K562 (cell line): ENCODE results near the gene EPN2. TPM values are rescaled to one million over a fixed set of nuclear protein-coding genes. Genes with fewer than 3 reads are reported as not detected.

Experiments
- ATAC-seq: fragments of 200-7000 bp; cut with Tn5 transposase; 3 replicates; pipeline ENCODE4 v1.9.1; 2020; ENCODE audit warnings: moderate library complexity
- BruUV-seq: library from RNA; stranded (reverse); fragments of 400-500 nt; replicated peaks from 2 replicates; lab custom pipeline; 2021; lab: Mats Ljungman, UMichigan
- CTCF ChIA-PET: fragments of 300-600 bp; formaldehyde crosslinking; extraction: SDS; loops from one replicate; lab custom pipeline; 2021; ENCODE audit warnings: low intra/inter-chr PET ratio; lab: Yijun Ruan, JAX
- POLR2A ChIA-PET: fragments of 300-600, 350-650 bp; sonication (Branson Sonifier 250); formaldehyde crosslinking; extraction: SDS; loops from one replicate; lab custom pipeline; 2021; ENCODE audit warnings: antibody characterized with exemption, inconsistent platforms; lab: Yijun Ruan, JAX
- DNase-seq, 4 experiments: peaks; one replicate each; pipeline versions ENCODE4 v3.0.0 to v3.0.0-alpha.2; 2011 to 2018; ENCODE audit warnings: low spot score in 3 of 4, mixed read lengths in 3 of 4; ENCODE audit errors: extremely low read depth in 1 of 4
- FAIRE-seq: peaks from 2 replicates; lab custom pipeline; 2011; peaks lifted over from hg19 to GRCh38; lab: Jason Lieb, UNC
- H2AFZ ChIP-seq: 2 replicates; pipeline ENCODE4 v1.6.0; 2011; ENCODE audit warnings: low read depth, low read length, control low read depth, inconsistent platforms
- H3K27ac ChIP-seq: fragments of 200-600 bp; 3 replicates; pipeline ENCODE4 v1.8.0; 2011; ENCODE audit warnings: low read depth, mild to moderate bottlenecking, control low read depth, inconsistent platforms, low read length, moderate library complexity, mixed read lengths; ENCODE audit errors: extremely low read depth
- H3K27me3 ChIP-seq, 2 experiments: fragments of 300-600 bp in 1 of 2; 2 replicates in 1 of 2; 3 replicates in 1 of 2; pipeline versions ENCODE4 v1.6.0 to v1.8.0; 2011; ENCODE audit warnings: inconsistent platforms in 2 of 2, low read length in 2 of 2, mild to moderate bottlenecking in 1 of 2, mixed read lengths in 1 of 2, moderate library complexity in 1 of 2; ENCODE audit not compliant: control insufficient read depth in 2 of 2, insufficient read depth in 2 of 2
- H3K36me3 ChIP-seq: fragments of 300-600 bp; 3 replicates; pipeline ENCODE4 v1.8.0; 2011; ENCODE audit warnings: mild to moderate bottlenecking, low read length, inconsistent platforms; ENCODE audit not compliant: control insufficient read depth, insufficient read depth
- H3K4me1 ChIP-seq, 2 experiments: fragments of 200-600 bp in 1 of 2; replicated peaks in 1 of 2; 2 replicates in 1 of 2; 3 replicates in 1 of 2; pipeline versions ENCODE4 v1.5.1 to v1.8.0; 2011; ENCODE audit warnings: inconsistent platforms in 2 of 2, low read length in 2 of 2, mild to moderate bottlenecking in 1 of 2, mixed read lengths in 1 of 2, moderate library complexity in 1 of 2; ENCODE audit not compliant: control insufficient read depth in 2 of 2, insufficient read depth in 2 of 2
- H3K4me2 ChIP-seq: 2 replicates; pipeline ENCODE4 v1.6.1; 2011; ENCODE audit warnings: low read length, control low read depth, inconsistent platforms, mixed read lengths; ENCODE audit not compliant: insufficient read depth
- H3K4me3 ChIP-seq: fragments of 200-600 bp; sonication (generic), shearing (Covaris generic); 2 replicates; pipeline ENCODE4 v1.5.1; 2016; ENCODE audit warnings: control low read depth, inconsistent platforms
- H3K79me2 ChIP-seq: fragments of 200-600 bp; 3 replicates; pipeline ENCODE4 v1.8.0; 2011; ENCODE audit warnings: low read length, inconsistent platforms; ENCODE audit not compliant: control insufficient read depth, insufficient read depth
- H3K9ac ChIP-seq, 2 experiments: 2 replicates each; pipeline versions ENCODE4 v1.6.0 to v1.6.1; 2011; ENCODE audit warnings: low read depth in 2 of 2, low read length in 2 of 2, control low read depth in 1 of 2, inconsistent platforms in 1 of 2, mild to moderate bottlenecking in 1 of 2, mixed read lengths in 1 of 2; ENCODE audit not compliant: insufficient read depth in 1 of 2
- H3K9me1 ChIP-seq: one replicate; pipeline ENCODE4 v1.6.0; 2011; ENCODE audit warnings: inconsistent platforms, mild to moderate bottlenecking, low read length, moderate library complexity; ENCODE audit not compliant: control insufficient read depth, insufficient read depth
- H3K9me3 ChIP-seq: replicated peaks from 2 replicates; pipeline ENCODE4 v1.5.1; 2011; ENCODE audit warnings: low read depth, low read length, inconsistent platforms; ENCODE audit not compliant: control insufficient read depth, insufficient read depth
- H4K20me1 ChIP-seq: replicated peaks from 2 replicates; pipeline ENCODE4 v1.6.1; 2011; ENCODE audit warnings: low read length, inconsistent platforms, mixed read lengths; ENCODE audit not compliant: control insufficient read depth, insufficient read depth
- CHD1 ChIP-seq: fragments of 200-600 bp; sonication (generic); IDR thresholded peaks from one replicate; pipeline ENCODE4 v1.6.1; 2012; ENCODE audit warnings: mild to moderate bottlenecking, moderate library complexity, low read length, inconsistent platforms
- POLR2G ChIP-seq: fragments of 200-400 bp; formaldehyde crosslinking; IDR thresholded peaks from 2 replicates; pipeline ENCODE4 v1.6.1; 2017; ENCODE audit warnings: low read depth, mild to moderate bottlenecking, antibody characterized with exemption, low read length, moderate library complexity
- ZNF253 ChIP-seq: fragments of 250-450 bp; sonication (Bioruptor Pico); conservative IDR thresholded peaks from 2 replicates; pipeline ENCODE4 v1.6.1; 2021; ENCODE audit warnings: mild to moderate bottlenecking
- WGBS: fragments of 100-300 bp; shearing (Covaris generic); methylation state at CpG from one replicate; pipeline ENCODE4 v1.1.6; 2016; ENCODE audit warnings: low coverage, mixed read lengths; ENCODE audit not compliant: insufficient coverage; ENCODE audit errors: missing lambda C conversion rate; 5-methylcytosine and 5-hydroxymethylcytosine counted together
- in situ Hi-C: fragments of 300-500 bp; cut with MboI; formaldehyde crosslinking; loops from 4 replicates; pipeline ENCODE4 v1.15.0; 2018; ENCODE audit warnings: inconsistent platforms, mixed read lengths
- intact Hi-C: fragments of 100-400 bp; cut with micrococcal nuclease; formaldehyde crosslinking; loops from 2 replicates; pipeline ENCODE4 v1.14.2; 2022
- polyA plus RNA-seq, 8 experiments: library from polyadenylated mRNA; depleted of rRNA in 4 of 8; stranded (reverse) in 5 of 8; unstranded in 3 of 8; fragments of >200 nt; fragmentation: Nextera tagmentation in 2 of 8; fragmentation: Illumina TruSeq in 1 of 8; extraction: Ambion mirVana in 2 of 8; extraction: Trizol in 1 of 8; gene quantifications; 2 replicates each; pipeline versions ENCODE4 v1.2.1 to v1.2.3, GENCODE V29; 2011 to 2014; ENCODE audit warnings: inconsistent platforms in 1 of 8, missing spikeins in 1 of 8
- total RNA-seq, 7 experiments: library from RNA; depleted of rRNA in 6 of 7; stranded (reverse); fragments of >200 nt in 6 of 7; fragmentation: Illumina TruSeq in 2 of 7; extraction: Trizol in 2 of 7; gene quantifications; 2 replicates each; pipeline versions ENCODE4 v1.2.1 to v1.2.3, GENCODE V29; 2011 to 2021; ENCODE audit warnings: low replicate concordance in 1 of 7

Gene EPN2
- total and polyA plus RNA-seq, 9 of the 15 experiments (the other 6 are each of a cell fraction or from before 2014, with no cell fraction given): 1.0 to 12.9 (median 8.9) TPM

DNA sequence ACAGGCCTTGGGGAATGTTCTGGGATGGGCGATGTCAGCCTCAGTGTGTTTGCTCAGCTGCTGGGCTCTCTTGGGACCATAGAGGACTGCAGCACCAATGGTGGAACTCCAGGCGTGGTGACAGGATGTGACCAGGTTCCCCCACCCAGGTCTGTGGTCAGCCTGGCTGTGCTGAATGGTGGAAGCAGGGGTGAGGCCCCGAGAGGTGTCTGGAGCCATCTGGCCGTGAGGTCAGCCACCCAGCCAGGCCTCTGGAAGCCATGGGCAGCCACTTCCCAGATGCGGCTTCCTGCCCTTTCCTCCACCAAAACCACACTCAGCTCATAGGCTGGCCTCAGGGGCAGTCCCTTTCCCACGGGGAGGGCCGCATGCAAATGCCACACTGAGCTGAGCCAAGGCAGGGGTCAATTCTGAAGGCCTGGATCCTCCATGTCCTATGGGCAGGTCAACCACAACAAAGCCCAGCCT is 133.4 kb downstream of the EPN2 start:
- Histone ChIP-seq H4K20me1 (no peaks in the 10 kb centered on the region), H3K4me2 (no peak overlapping the region), H3K9ac (peak overlapping the region in 1 of 2 experiments; percentile 68; a peak in 2 of 4 replicates), H3K4me3 (no peak overlapping the region), H2AFZ (no peak overlapping the region), H3K9me1 (no peaks in the 10 kb centered on the region), H3K4me1 (peaks cover 0 to 5% of the 10 kb centered on the region in 2 experiments; a peak in 3 of 5 replicates), H3K9me3 (no peaks in the 10 kb centered on the region), H3K79me2 (no peaks in the 10 kb centered on the region), H3K27ac (no peak overlapping the region), H3K27me3 (no peaks in the 10 kb centered on the region), H3K36me3 (no peaks in the 10 kb centered on the region)
- WGBS: 40% methylated on average over 7 of the region's 7 CpGs
- intact Hi-C loops: no loop called here
- FAIRE-seq (no peak), DNase-seq (no peak), ATAC-seq (peak; percentile 25; the same call in 1 of the 3 replicates)
- in situ Hi-C loops: no loop called here
- ChIA-PET POLR2A (interaction anchor here (0.6 to 1.0 kb wide), 2 partner anchors 23 to 60 kb away, joined by 3 to 6 read pairs; no protein-coding TSS in a partner anchor), CTCF (no interaction called here)
- no TSS peak for BruUV-seq
- no peak for TF ChIP-seq CHD1
- TF ChIP-seq POLR2G: 0 out of 2 replicates have a peak, but pooled peaks have one; percentile 22

GRCh38 chr17:19371259-19372010 is 134.3 kb downstream of the EPN2 start:
- Histone ChIP-seq H3K9me1 (no peaks in the 10 kb centered on the region), H3K4me2 (no peak overlapping the region), H4K20me1 (no peaks in the 10 kb centered on the region), H3K4me3 (no peak overlapping the region), H3K27me3 (no peaks in the 10 kb centered on the region), H3K36me3 (no peaks in the 10 kb centered on the region), H3K9ac (no peak overlapping the region), H3K9me3 (no peaks in the 10 kb centered on the region), H3K79me2 (no peaks in the 10 kb centered on the region), H3K27ac (no peak overlapping the region), H3K4me1 (peaks cover 0 to 5% of the 10 kb centered on the region in 2 experiments; a peak in 3 of 5 replicates), H2AFZ (no peak overlapping the region)
- no TSS peak for BruUV-seq
- no peak for DNase-seq
- in situ Hi-C loops (no loop called here), intact Hi-C loops (no loop called here)
- no peak for TF ChIP-seq ZNF253
- ChIA-PET POLR2A (interaction anchor here (1.0 kb wide), 1 partner anchor 22 kb away, joined by 6 read pairs; no protein-coding TSS in a partner anchor), CTCF (no interaction called here)
- WGBS: 25% methylated on average over 2 of the region's 7 CpGs
- no peak for FAIRE-seq
- ATAC-seq: no peak
